ENCODE data around the gene TNFAIP6.

Gene TNFAIP6

DNA sequence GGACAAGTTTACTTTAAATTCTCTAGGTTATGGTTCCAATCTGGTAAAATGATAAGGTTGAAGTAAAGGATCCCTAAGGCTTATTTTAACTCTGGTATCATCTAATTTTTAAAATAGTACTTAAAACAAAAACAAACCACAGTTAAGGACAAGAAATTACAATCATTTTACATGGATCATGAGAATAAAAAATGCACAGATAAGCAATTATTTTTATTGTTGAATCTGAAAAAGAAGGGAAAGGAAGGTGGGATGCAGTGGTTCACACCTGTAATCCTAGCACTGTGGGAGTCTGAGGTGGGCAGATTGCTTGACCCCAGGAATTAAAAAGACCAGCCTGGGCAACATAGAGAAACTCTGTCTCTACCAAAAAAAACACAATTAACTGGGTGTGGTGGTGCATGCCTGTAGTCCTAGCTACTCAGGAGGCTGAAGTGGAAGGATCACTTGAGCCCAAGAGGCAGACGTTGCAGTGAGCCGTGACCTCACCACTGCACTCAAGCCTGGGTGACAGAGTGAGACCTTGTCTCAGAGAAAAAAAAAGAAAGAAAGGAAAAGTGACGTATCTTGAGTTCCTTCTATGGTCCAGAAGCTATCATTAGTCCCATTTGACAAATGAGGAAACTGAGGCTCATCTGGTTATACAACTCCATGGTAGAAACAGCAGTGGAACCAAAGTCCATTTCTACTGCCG is 2.5 kb downstream of the TNFAIP6 start:
- no peak for DNase-seq (ENCODE audit: low read depth)

DNA sequence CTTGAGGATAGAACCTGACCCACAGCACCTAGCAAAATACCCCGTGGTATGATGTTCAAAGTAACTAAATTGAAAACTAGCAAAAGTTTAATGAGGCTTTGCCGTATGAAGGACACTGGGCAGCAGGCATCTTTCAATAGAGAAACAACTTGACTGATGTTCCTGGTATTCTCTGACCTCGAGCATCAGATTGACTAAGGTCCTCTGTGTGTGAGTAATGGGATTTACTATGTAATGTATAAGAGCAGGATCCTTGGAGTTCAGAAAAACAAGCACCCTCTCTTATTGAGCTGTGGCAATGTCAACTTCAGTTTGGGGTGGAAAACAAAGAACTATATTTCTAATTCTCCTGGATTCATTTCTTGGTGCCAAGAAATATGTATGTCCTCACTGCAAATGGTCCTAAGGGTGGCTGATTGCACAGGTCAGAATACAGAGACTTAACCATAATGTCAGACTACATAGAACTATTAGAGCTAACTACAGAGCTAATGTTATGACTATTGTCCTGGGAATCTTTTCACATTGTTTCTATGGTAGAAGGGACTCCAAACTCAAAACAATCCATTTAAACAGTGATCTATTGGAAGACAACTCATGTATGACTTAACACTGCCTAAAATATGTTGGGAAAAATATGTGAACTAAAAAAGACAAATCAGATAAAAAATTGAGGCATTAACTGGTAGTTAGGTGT is 4.4 kb downstream of the TNFAIP6 start:
- no peak for DNase-seq (ENCODE audit: low read depth)

DNA sequence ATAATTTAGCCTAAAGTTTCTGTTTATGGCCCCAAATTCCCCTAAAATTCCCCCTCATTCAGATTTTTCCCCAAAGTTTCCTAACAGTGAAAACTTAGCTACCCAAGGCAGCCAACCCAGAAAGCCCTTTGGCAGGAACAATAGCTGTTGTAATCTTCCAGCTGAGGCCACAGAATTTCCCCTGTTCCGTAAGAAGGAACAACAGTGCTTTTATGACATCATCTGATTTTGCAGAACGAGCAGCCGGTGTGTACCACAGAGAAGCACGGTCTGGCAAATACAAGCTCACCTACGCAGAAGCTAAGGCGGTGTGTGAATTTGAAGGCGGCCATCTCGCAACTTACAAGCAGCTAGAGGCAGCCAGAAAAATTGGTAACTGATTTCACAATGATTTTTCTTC is 6.3 kb downstream of the TNFAIP6 start:
- DNase-seq (ENCODE audit: low read depth) = no peak

DNA sequence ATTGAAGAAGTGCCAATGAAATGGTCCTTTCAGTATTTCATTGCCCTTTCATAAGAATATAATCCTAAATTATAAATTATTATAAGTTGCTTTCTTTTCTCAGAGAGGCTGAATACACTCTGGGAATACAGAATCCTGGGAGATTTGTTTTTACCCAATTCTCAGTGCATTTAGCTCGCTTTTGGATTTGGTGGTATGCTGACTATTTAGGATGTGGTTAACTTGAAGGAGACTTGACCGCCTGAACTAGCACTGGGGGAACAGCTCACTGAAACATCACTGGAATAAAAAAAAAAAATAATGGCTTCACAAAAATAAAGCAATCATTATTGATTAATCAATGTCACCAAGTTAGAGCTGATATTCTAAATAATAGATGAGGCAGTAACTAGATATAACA is 10.2 kb downstream of the TNFAIP6 start:
- no peak for DNase-seq (ENCODE audit: low read depth)

DNA sequence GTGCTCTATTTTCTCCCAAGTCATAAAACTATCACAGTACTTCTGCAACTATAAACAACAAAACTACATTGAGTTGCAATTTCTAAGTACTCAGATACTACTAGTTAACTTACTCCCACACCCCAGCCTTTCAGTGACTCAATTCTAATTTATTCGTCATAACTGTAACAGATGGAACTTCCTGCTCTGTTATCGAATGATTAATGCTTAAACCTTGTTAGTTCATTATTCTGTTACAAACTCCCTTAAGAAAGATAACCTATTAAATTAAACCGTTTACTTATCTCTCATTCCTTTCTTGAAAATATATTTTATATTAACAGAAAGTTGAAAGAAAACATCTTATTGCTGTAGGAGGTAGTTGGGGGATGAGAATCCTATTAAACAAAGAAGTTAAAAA is 17.0 kb downstream of the TNFAIP6 start:
- DNase-seq (ENCODE audit: low read depth) = no peak

DNA sequence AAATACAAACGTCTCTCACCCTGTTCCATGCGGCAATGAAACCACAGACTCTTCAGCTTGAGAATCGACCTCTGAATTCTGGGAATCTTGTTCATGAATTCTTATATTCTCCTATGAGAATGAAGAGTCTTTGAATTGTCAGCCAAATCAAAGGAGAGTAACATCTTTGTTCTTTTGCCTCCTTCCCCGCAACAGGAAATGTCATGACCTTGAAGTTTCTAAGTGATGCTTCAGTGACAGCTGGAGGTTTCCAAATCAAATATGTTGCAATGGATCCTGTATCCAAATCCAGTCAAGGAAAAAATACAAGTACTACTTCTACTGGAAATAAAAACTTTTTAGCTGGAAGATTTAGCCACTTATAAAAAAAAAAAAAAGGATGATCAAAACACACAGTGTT is 21.8 kb downstream of the TNFAIP6 start:
- DNase-seq (ENCODE audit: low read depth) = no peak

DNA sequence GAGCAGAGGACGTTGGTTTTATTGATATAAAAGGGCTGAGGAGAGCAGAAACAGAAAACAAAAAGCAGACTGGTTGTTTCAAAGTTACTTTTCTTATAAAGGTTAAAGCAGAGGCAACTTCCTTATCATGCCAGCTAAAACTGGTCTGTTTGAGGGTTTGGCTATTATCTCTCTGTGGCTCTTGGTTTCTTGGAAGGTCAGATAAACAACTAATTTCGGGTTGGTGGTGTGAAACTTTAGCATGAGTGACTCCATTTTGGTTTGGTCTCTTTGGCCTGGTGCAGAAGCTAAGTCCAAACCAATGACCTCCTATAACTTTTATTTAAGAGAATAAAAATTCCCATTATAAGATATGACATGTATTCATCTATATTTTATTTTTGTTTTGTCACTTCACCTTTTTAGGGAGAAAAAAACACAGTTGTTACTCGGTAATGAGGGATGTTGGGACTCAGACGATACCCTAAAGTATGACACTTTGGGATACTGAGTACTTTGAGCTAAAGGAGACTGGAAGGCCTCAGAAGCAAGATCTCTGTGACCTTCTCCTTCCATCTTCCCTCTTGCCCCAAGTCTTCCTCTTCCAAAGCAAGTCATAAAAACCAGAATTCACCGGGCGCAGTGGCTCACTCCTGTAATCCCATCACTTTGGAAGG is 23.3 kb downstream of the TNFAIP6 start:
- DNase-seq (ENCODE audit: low read depth) = no peak

DNA sequence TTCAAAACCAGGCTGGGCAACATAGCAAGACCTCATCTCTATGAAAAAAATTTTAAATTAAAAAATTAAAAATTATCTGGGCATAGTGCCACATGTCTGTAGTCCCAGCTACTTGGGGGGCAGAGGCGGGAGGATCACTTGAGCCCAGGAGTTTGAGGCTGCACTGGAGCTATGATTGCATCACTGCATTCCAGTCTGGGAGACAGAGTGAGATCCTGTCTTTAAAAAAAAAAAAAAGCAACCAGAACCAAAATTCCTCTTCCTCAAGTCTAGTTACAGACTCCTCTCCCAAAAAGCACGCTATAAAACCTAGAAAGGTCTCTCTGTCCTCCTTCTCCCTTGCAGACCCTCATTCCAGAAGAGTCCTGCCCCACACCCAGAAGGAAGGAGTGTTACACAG is 23.9 kb downstream of the TNFAIP6 start:
- DNase-seq (ENCODE audit: low read depth) = no peak

DNA sequence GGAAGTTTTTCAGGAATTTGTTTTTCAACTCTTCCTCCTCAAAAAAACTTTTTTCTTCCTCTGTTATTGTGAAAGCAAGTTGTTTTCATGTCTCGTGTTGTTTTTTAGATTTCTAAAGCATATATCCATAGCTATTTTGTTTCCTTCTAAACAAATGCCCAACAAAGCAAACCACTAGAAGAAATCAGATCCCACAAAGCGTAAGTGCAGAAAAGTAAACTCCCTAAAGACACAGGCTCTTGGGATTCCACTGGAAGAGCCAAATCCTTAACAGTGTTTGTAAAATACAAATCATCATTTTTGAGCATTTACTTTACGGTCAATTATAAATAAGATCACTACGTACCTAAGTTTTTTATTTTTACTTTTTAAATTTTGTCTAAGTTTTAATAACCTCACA is 30.6 kb downstream of the TNFAIP6 start:
- DNase-seq (ENCODE audit: low read depth) = no peak

DNA sequence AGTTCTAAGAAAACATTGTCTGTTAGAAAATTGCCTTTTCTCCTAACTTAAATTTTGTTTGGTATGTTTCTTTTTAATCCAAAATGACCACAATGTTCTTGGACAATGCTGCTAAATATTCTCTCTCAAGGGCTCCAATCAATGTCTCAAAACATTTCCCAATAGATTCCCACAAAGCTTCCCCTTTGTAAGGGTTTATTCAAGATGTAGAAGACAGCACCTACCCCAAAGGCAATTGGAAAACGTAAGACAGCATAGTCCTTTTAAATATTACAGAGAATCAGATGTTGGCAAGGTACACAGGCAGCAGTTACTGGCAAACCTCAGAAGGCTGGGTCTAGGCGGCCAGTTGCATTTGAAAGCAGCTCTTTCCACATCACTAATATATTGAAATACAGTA is 34.0 kb downstream of the TNFAIP6 start:
- DNase-seq (ENCODE audit: low read depth) = no peak

DNA sequence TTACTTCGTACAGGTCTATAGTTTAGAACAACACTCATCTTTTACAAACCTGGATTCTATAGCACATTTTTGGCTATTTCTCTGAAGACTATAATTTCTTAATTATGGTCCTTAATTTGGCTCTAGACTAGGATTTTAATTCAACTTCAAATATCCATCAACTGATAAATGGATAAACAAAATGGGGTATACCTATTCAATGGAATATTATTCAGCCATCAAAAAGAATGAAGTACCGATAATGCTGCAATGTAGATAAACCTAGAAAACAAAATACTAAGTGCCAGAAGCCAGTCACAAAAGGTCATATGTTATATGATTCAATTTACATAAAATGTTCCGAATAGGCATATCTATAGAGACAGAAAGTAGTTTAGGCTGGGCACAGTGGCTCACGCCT is 37.1 kb downstream of the TNFAIP6 start:
- no peak for DNase-seq (ENCODE audit: low read depth)

DNA sequence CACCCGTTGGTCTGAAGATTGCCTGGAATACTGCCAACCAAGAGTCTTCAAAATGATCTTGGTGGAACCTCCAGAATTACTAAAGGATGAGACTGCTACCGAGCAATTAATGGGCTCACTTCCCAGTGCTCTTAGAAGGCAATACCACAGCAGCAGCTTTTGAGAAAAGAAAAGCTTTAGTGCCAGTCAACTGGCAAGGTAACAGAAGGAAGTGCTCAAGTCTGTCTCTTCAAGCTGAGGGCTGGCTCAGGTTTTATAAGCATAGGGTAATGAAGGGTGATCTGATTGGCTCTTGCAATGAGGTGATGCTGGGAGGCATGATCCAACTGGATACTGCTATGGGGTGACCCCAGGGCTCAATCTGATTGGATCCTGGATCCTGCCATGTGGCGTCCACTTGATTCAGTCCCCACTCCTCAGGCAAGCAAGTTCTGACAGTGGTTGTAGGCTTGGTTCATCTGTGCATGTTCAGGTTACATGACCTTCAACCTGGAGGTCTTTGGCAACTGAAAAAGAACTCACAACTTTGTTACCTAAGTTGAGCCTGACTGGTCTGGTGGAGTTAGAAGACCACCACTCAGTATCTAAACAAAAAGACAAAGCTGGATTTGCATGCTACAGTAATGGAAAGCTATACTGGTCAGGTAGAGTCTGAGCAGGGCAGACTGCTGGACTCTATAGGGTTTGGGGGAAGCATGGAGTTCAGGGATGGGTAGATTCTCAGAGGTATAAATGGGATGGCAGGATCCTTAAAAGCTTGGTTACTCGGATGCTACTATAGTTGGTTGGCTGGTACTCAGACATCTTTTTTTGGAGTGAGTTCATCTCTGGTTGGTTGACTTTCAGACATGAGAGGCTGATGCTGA is 38.4 kb downstream of the TNFAIP6 start:
- DNase-seq (ENCODE audit: low read depth) = no peak

DNA sequence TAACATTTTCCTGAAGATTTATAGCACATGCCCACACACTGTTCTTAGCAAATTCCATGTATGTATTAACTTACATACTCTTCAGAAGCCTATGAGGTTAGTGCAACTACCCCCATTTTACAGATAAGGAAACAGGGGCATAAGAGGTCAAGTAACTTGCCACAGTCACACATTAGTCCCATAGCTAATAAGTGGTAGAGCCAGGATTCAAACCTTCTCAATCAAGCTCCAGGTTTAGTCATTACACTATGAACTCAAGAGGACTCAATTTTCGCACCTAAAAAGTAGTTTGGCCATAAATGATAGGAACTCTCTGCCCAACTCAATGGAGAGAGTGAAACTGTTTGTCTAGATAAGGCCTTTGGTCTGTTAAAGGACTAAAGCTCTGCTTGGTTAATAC is 42.6 kb downstream of the TNFAIP6 start:
- no peak for DNase-seq (ENCODE audit: low read depth)

DNA sequence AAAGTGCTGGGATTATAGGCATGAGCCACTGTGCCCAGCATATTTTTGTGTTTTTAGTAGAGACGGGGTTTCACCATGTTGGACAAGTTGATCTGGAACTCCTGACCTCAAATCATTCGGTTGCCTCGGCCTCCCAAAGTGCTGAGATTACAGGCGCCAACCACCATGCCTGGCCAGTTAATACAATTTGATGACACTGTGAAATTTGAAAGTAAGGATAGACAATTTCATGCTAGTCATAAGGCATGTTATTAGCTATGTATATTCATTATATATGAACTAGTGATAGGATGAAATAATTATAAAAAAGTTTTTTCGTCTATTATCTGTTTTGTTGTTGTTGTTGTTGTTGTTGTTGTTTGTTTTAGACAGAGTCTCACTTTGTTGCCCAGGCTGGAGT is 43.8 kb downstream of the TNFAIP6 start:
- DNase-seq (ENCODE audit: low read depth) = no peak

DNA sequence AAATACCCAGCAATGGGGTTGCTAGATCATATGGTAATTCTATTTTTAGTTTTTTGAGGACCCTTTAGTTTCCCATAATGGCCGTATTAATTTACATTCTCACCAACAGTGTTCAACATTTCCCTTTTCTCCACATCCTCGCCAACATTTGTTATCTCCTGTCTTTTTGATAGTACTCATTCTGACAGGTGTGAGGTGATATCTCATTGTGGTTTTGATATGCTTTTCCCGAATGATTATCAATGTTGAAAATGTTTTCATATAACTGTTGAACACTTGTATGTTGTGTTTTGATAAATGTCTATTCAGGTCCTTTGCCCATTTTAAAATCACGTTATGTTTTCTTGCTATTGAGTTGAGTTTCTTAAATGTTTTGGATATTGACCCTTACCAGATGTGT is 46.5 kb downstream of the TNFAIP6 start:
- no peak for DNase-seq (ENCODE audit: low read depth)

DNA sequence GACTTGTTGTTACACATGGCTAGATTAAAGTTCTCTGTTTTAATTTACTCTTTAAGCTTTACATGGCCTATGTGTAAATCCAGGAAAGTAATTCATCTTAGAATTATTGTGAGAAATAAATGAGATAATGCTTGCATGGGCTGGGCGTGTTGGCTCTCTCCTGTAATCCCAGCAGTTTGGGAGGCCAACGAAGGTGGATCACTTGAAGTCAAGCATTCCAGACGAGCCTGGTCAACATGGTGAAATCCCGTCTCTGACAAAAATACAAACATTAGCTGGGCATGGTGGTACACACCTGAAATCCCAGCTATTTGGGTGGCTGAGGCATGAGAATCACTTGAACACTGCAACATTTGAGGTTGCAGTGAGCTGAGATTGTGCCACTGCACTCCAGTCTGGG is 48.0 kb downstream of the TNFAIP6 start:
- no peak for DNase-seq (ENCODE audit: low read depth)

DNA sequence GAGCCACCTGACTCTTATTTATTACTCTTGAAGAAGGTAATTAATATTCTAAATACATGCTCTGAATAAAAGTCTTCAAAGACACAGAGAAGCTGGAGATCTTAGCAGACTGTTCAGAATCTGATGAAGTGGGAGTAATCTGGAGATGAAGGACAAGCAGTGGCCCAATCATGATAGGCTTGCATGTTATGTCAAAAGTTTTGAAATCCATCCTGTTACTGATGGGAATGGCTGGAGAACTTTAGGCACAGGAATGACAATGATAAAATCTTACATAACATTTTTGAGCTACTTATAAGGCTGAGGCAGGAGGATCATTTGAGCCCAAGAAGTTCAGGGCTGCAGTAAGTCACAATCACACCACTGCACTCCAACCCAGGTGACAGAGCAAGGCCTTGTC is 49.9 kb downstream of the TNFAIP6 start:
- no peak for DNase-seq (ENCODE audit: low read depth)

DNA sequence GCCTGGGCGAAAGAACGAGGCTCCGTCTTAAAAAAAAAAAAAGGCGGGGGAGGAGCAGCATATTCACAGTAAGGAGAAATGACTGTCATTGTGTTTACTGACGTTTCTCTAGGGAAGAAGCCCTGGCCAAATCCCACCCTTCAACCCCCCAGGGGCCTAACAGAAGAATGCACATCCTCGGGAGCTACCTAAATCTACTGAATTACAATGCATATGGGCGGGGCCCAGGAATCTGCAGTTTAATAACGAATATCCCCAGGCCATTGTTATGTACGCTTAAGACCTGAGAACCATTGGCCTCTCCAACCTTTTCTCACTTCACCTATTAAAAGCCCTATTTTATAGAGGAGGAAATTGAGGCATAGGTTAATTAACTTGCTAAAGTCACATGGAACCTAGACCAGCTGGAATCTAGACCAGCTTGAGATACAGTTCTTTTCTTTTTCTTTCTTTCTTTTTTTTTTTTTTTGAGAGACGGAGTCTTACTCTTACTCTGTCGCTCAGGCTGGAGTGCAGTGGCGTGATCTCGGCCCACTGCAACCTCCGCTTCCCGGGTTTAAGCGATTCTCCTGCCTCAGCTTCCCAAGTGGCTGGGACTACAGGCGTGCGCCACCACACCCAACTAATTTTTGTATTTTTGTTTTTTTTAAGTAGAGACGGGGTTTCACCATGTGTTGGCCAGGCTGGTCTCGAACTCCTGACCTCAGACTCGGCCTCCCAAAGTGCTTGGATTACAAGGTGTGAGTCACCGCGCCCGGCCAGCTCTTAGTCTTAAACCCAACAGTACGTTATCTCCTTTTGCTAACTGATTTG is 51.6 kb downstream of the TNFAIP6 start:
- no peak for DNase-seq (ENCODE audit: low read depth)

DNA sequence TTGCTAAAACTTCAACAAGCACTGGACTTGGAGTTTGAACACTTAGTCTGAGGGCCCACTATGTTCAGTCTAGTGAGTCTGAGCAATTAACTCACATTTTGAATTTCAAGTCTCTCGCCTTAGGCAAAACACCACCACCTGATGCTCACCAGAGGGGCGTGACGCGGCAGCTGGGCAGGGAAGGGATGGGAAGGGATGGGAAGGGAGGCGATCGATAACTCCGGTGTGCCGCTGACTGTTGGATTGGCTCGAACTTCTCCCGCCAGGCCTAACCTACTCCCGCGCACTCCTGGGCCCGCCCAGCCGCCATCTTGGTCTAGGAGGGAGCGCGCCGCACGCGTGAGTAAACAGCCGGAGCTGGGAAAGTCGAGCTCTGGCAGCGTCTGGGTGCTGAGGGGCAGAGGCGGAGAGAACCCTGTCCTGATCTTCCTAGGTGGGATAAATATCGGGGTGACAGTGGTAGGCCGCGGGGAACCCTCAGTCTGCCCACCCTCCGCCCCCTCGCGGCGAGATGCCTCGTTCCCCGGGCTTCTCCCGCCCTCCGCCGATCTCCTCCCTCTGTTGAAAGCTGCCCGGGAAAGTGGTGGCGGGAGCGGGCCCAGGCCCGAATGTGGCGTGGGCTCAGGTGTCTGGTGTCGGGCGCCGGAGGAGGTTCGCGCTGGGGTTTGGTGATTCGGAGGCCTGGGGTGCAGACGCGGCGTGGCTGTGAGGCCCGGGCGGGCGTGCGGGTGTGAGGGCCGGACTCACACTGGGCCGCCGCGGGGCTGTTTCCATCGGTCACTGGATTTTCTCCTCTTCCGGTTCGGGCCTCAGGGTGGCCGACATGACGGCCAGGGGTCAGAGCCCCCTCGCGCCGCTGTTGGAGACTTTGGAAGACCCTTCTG is 52.5 kb downstream of the TNFAIP6 start, which contains the start of gene RIF1:
Gene RIF1, plus strand, starts transcription at position 302 of the 884 bp plus-strand sequence. Its CDS starts 522 bp downstream, at position 824.
- peak; percentile 80 for DNase-seq (ENCODE audit: low read depth)

DNA sequence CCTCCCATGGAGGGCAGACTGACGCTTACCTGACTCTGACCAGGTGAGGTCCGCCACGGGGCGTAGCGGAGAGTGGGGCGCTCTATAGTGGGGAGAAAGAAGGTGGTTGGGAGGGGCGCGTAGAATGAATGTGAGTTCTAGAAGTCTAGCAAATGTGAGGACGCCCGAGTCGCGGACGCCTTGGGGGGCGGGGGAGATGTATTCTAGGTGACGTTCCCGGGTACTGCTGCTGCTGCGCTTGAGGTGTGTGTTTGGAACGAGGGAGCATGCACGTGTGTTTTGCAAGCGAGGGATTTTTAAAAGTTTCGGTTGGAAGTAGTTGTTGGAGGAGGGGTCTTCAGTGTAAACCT is 53.1 kb downstream of the TNFAIP6 start:
- DNase-seq (ENCODE audit: low read depth) = peak; percentile 24

DNA sequence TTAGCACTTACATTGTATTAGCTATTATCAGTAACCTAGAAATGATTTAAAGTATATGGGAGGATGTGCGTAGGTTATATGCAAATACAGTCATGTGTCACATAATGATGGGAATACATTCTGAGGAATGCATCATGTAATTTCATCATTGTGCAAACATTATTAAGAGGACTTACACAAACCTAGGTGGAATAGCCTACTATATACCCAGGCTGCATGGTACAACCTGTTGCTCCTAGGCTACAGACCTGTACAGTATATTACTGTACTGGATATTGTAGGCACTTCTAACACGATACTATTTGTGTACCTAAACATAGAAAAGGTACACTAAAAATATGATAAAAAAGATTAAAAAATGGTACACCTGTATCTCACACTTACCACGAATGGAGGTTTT is 60.3 kb downstream of the TNFAIP6 start:
- no peak for DNase-seq (ENCODE audit: low read depth)
